PC-9 (cell line): ENCODE measurements around the gene MTNR1A. TPM values are rescaled to one million over a fixed set of nuclear protein-coding genes. Genes with fewer than 3 reads are reported as not detected.

Source experiments
- BruUV-seq: library from RNA; stranded (reverse); fragments of 400-500 nt; replicated peaks from 2 replicates; lab custom pipeline; 2021; lab: Mats Ljungman, UMichigan
- CTCF ChIA-PET: fragments of 300-600 bp; sonication (Branson Sonifier 250); formaldehyde crosslinking; loops from one replicate; lab custom pipeline; 2022; ENCODE audit warnings: antibody characterized with exemption; lab: Charles Lee
- POLR2A ChIA-PET: fragments of 300-600 bp; sonication (Branson Sonifier 250); formaldehyde crosslinking; loops from one replicate; lab custom pipeline; 2022; ENCODE audit warnings: antibody characterized with exemption; ENCODE audit not compliant: unreplicated experiment; lab: Charles Lee
- DNase-seq, 2 experiments: peaks; one replicate each; pipeline versions ENCODE4 v3.0.0 to v3.0.0-alpha.2; 2015 to 2022; ENCODE audit warnings: mixed read lengths in 1 of 2
- H2AFZ ChIP-seq: fragments of 200-600 bp; sonication (generic); 2 replicates; pipeline ENCODE4 v1.8.1; 2017; ENCODE audit warnings: antibody characterized with exemption
- H3F3A ChIP-seq: fragments of 200-600 bp; sonication (generic); 2 replicates; pipeline ENCODE4 v1.8.1; 2017; ENCODE audit warnings: antibody characterized with exemption, mild to moderate bottlenecking, low read depth; ENCODE audit not compliant: insufficient read depth
- H3K27ac ChIP-seq: fragments of 200-600 bp; sonication (generic); 2 replicates; pipeline ENCODE4 v1.6.1; 2016; ENCODE audit warnings: mixed run types
- H3K27me3 ChIP-seq: fragments of 200-600 bp; sonication (generic); 2 replicates; pipeline ENCODE4 v1.6.1; 2016; ENCODE audit warnings: low read depth, mixed run types; ENCODE audit not compliant: insufficient read depth
- H3K36me3 ChIP-seq: fragments of 200-600 bp; sonication (generic); 2 replicates; pipeline ENCODE4 v1.6.1; 2016; ENCODE audit warnings: low read depth, mixed run types
- H3K4me1 ChIP-seq: fragments of 200-600 bp; sonication (generic); replicated peaks from 2 replicates; pipeline ENCODE4 v1.6.1; 2016; ENCODE audit warnings: mixed run types; ENCODE audit not compliant: insufficient read depth
- H3K4me2 ChIP-seq: fragments of 200-600 bp; sonication (generic); 2 replicates; pipeline ENCODE4 v1.6.1; 2017; ENCODE audit warnings: mixed run types
- H3K4me3 ChIP-seq: fragments of 200-600 bp; sonication (generic); 2 replicates; pipeline ENCODE4 v1.6.1; 2016; ENCODE audit warnings: mixed run types
- H3K79me2 ChIP-seq: fragments of 200-600 bp; sonication (generic); 2 replicates; pipeline ENCODE4 v1.6.1; 2017; ENCODE audit warnings: low read depth, mixed run types
- H3K9me2 ChIP-seq: fragments of 200-600 bp; sonication (generic); 2 replicates; pipeline ENCODE4 v1.8.1; 2017; ENCODE audit warnings: mild to moderate bottlenecking; ENCODE audit not compliant: insufficient read depth
- H3K9me3 ChIP-seq: fragments of 200-600 bp; sonication (generic); 2 replicates; pipeline ENCODE4 v1.8.1; 2016; ENCODE audit warnings: low read depth; ENCODE audit not compliant: insufficient read depth
- H4K20me1 ChIP-seq: fragments of 200-600 bp; sonication (generic); 2 replicates; pipeline ENCODE4 v1.8.1; 2017; ENCODE audit not compliant: insufficient read depth
- EZH2 ChIP-seq: fragments of 200-600 bp; sonication (generic); IDR thresholded peaks from 2 replicates; pipeline ENCODE4 v1.8.0; 2017; ENCODE audit warnings: antibody characterized with exemption, low read depth
- intact Hi-C: fragments of 100-400 bp; cut with micrococcal nuclease; formaldehyde crosslinking; loops from one replicate; pipeline ENCODE4 v1.10.0; 2022; ENCODE audit not compliant: unreplicated experiment
- total RNA-seq: library from RNA; stranded (reverse); gene quantifications from 2 replicates; pipeline ENCODE4 v1.2.3, GENCODE V29; 2021
- TF ChIP-seq, protein P1 (sequence below): fragments of 200-600 bp; sonication (generic); conservative IDR thresholded peaks from 2 replicates; pipeline ENCODE4 v1.6.1; 2017; ENCODE audit warnings: mixed run types, antibody characterized with exemption, mild to moderate bottlenecking, moderate library complexity

Gene MTNR1A
- total RNA-seq, 1 experiment from 2014 or later: not detected

DNA sequence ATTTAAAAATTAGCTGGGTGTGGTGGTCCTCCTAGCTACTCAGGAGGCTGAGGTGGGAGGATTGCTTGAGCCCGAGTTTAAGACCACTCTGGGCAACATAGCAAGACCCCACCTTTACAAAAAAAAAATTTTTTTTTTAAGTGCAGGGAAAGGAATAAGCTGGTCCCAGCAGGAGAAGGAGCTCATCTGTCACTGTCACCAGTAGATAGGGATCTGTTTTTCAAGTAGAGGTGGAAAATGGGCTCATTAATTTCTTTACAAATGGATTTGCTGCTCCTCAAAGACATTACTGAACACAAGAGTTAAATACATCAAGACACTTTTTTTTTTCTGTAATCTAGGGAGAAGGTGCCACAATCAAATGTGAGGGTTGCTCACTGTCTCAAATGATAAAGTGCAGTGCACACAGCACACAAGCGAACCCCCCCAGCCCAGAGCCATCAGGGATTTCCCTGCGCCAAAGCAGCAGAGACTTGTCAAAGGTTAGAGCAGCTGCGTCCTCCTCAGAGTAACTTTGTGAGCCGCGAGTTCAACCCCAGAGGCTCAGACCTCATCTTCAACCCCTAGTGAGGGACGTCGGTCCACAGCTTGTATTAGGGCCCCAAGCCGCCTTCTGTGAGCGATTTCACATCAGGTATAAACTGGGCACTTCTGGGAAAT is 14.3 kb upstream of the MTNR1A start:
- Histone ChIP-seq H3K27ac (no peak overlapping the region), H3K9me3 (no peaks in the 10 kb centered on the region), H3K9me2 (no peaks in the 10 kb centered on the region), H3F3A (no peaks in the 10 kb centered on the region), H4K20me1 (no peaks in the 10 kb centered on the region), H3K27me3 (no peaks in the 10 kb centered on the region), H3K4me3 (no peak overlapping the region), H2AFZ (no peak overlapping the region), H3K36me3 (no peaks in the 10 kb centered on the region), H3K4me2 (no peak overlapping the region), H3K79me2 (no peaks in the 10 kb centered on the region), H3K4me1 (no peaks in the 10 kb centered on the region)
- no peak for DNase-seq
- no TSS peak for BruUV-seq
- TF ChIP-seq, protein P1, sequence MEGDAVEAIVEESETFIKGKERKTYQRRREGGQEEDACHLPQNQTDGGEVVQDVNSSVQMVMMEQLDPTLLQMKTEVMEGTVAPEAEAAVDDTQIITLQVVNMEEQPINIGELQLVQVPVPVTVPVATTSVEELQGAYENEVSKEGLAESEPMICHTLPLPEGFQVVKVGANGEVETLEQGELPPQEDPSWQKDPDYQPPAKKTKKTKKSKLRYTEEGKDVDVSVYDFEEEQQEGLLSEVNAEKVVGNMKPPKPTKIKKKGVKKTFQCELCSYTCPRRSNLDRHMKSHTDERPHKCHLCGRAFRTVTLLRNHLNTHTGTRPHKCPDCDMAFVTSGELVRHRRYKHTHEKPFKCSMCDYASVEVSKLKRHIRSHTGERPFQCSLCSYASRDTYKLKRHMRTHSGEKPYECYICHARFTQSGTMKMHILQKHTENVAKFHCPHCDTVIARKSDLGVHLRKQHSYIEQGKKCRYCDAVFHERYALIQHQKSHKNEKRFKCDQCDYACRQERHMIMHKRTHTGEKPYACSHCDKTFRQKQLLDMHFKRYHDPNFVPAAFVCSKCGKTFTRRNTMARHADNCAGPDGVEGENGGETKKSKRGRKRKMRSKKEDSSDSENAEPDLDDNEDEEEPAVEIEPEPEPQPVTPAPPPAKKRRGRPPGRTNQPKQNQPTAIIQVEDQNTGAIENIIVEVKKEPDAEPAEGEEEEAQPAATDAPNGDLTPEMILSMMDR: no peak
- POLR2A ChIA-PET: no interaction called here
- CTCF ChIA-PET: no interaction called here
- intact Hi-C loops: no loop called here

DNA sequence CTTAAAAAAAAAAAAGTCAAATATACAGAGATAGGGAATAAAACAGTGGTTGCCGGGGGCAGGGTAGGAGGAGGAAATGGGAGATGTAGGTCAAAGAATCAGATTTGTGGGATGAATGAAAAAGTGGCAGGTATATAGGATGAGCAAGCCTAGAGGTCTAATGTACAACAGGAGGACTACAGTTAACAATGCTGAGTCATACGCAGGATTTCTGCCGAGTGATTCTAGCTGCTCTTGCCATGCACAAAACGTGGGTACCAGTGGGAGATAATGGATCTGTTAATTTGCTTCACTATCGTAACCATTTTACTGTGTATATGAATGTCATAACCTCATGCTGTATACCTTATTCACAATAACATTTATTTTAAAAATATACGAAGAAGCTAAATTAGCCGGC is 10.7 kb upstream of the MTNR1A start:
- CTCF ChIA-PET: no interaction called here
- H3K79me2 ChIP-seq: no peaks in the 10 kb centered on the region
- H3F3A ChIP-seq: no peaks in the 10 kb centered on the region
- DNase-seq: no peak
- intact Hi-C loops: no loop called here
- H4K20me1 ChIP-seq: no peaks in the 10 kb centered on the region
- no peaks in the 10 kb centered on the region for H3K9me2 ChIP-seq
- no peaks in the 10 kb centered on the region for H3K4me1 ChIP-seq
- no peak overlapping the region for H2AFZ ChIP-seq
- H3K27me3 ChIP-seq: no peaks in the 10 kb centered on the region
- no TSS peak for BruUV-seq
- H3K27ac ChIP-seq: no peak overlapping the region
- POLR2A ChIA-PET: no interaction called here
- no peak for TF ChIP-seq EZH2
- TF ChIP-seq, protein P1: no peak
- no peaks in the 10 kb centered on the region for H3K36me3 ChIP-seq
- H3K9me3 ChIP-seq: no peaks in the 10 kb centered on the region
- no peak overlapping the region for H3K4me3 ChIP-seq
- no peak overlapping the region for H3K4me2 ChIP-seq

DNA sequence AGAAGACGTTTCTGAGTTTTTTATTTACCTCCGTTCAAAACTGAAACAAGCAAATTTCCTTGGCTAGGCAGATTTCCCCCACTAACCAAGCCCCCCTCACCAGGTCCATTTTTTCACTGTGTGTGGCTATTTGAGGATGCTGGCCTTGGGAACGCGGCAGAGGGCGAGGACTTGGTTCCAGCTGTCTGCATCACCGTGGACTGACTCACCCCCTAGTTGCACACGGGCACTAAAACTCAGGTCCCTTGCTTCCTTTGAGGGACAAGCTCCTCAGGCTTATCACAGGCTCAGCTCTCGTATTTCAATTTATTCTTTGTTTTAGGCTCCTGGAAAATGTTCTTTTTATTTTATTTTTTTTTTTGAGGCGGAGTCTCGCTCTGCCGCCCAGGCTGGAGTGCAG is 8.4 kb upstream of the MTNR1A start:
- no peaks in the 10 kb centered on the region for H3K79me2 ChIP-seq
- DNase-seq: no peak
- H3K36me3 ChIP-seq: no peaks in the 10 kb centered on the region
- H2AFZ ChIP-seq: no peak overlapping the region
- TF ChIP-seq, protein P1: no peak
- no peak for TF ChIP-seq EZH2
- no peak overlapping the region for H3K27ac ChIP-seq
- H4K20me1 ChIP-seq: no peaks in the 10 kb centered on the region
- H3K9me2 ChIP-seq: no peaks in the 10 kb centered on the region
- CTCF ChIA-PET: no interaction called here
- H3K4me2 ChIP-seq: no peak overlapping the region
- POLR2A ChIA-PET: no interaction called here
- H3K4me1 ChIP-seq: no peaks in the 10 kb centered on the region
- H3K9me3 ChIP-seq: no peaks in the 10 kb centered on the region
- no peaks in the 10 kb centered on the region for H3F3A ChIP-seq
- no peak overlapping the region for H3K4me3 ChIP-seq
- no TSS peak for BruUV-seq
- intact Hi-C loops: no loop called here
- H3K27me3 ChIP-seq: no peaks in the 10 kb centered on the region
